NB4 (cell line): ENCODE data around the gene PRRC1.
"Not testable (repeated sequence)": the region's sequence is repeated elsewhere in the genome, so short reads cannot be mapped to it uniquely, and the experiment has no call there.

Source experiments
- DNase-seq: peaks from one replicate; pipeline ENCODE4 v3.0.0; 2010; ENCODE audit warnings: low read depth
- H3K4me3 ChIP-seq: one replicate; pipeline ENCODE4 v1.5.1; 2011; ENCODE audit warnings: mild to moderate bottlenecking, low read depth, low read length, moderate library complexity
- CTCF ChIP-seq: IDR thresholded peaks from one replicate; pipeline ENCODE4 v1.5.1; 2012; ENCODE audit warnings: low read depth, low read length
- MAX ChIP-seq: IDR thresholded peaks from 2 replicates; pipeline ENCODE4 v1.6.1; 2011; ENCODE audit warnings: low read depth, low read length
- MYC ChIP-seq: IDR thresholded peaks from 2 replicates; pipeline ENCODE4 v1.6.1; 2011; ENCODE audit warnings: low read depth, low read length
- POLR2A ChIP-seq: IDR thresholded peaks from 2 replicates; pipeline ENCODE4 v1.6.1; 2011; ENCODE audit warnings: mild to moderate bottlenecking; ENCODE audit not compliant: insufficient read length; ENCODE audit errors: extremely low read depth

Gene PRRC1

GRCh38 chr5:127568166-127568565 is 50.7 kb downstream of the PRRC1 start:
- H3K4me3 ChIP-seq = no peak overlapping the region
- TF ChIP-seq MYC = no peak
- no peak for TF ChIP-seq CTCF
- TF ChIP-seq POLR2A = no peak
- TF ChIP-seq MAX = no peak
- DNase-seq = peak; percentile 56

GRCh38 chr5:127569471-127569870 is 52.0 kb downstream of the PRRC1 start:
- H3K4me3 ChIP-seq, DNase-seq: not testable (repeated sequence)

DNA sequence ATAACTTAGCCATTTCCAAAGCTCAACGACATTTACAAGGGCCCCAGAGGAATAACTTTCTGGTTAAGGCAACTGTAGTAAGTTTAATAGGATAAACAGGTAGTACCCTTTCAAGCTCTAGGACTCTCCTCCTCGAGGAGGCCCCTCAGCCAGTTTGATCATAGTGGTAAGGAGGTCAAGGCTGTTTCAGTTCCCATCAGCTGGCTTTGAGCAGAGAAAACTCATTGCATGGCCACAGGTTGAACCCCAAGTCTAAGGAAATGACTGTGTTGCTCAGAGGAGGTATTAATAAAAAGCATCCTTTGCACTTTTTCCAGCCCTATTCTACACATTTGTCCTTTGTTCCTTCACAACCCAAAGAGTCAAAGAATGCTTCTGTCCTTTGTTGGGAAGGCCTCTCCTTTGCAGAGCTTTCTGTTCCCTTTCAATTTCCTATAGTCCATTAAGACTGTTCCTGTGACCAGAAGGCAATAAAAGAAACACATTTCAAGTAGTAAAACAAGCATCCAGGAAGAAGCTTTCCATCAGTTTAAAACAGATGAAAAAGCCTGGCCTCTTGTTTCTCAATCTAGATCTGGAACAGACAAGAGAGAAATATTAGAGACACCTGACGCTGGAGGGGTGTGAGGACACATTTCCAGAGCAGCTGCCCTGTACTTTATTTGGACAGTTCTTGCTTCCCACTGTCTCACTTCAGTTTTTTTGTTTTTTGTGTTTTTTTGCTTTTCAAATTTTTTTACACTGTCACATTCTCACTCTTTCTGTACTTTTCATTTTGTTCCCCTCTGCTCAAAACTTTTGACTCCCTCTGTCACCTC is 54.1 kb downstream of the PRRC1 start:
- DNase-seq = peak; percentile 32
- no peak for TF ChIP-seq MAX
- no peak for TF ChIP-seq CTCF
- TF ChIP-seq MYC = no peak
- TF ChIP-seq POLR2A = no peak

DNA sequence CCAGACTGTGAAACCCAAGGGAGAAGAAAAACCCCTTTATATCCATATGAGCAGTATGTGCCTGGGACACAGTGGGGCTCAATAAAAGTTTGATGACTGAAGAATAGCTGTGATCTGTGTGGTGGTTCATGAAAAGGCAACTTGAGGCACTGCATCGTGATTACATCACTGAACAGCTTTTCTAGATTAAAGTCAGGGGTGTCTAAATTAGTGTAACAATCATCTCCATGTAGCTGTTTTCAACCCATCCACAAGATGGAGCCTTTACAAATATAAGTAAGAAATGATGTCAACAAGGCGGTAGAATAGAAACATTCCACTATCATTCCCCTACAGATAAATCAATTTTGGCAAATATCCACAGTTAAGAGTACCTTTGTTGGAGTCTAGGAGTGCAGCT is 55.5 kb downstream of the PRRC1 start:
- TF ChIP-seq CTCF (peak; percentile 4), POLR2A (no peak)
- peak; percentile 24 for DNase-seq
- H3K4me3 ChIP-seq = no peak overlapping the region

More for the DNA sequence above, 54.1 kb downstream of the PRRC1 start:
- no peak overlapping the region for H3K4me3 ChIP-seq

GRCh38 chr5:127574852-127575679 is 57.6 kb downstream of the PRRC1 start:
- DNase-seq = no peak
- H3K4me3 ChIP-seq = no peak overlapping the region
- TF ChIP-seq MAX (no peak), CTCF (no peak), POLR2A (no peak), MYC (no peak)

- no peak for DNase-seq
- no peak for TF ChIP-seq MAX
- no peak for TF ChIP-seq CTCF
- no peak for TF ChIP-seq POLR2A
- TF ChIP-seq MYC = no peak
- H3K4me3 ChIP-seq = no peak overlapping the region
Measured at GRCh38 chr5:127577458-127577857, 60.0 kb downstream of the PRRC1 start.
